HG02885 (cell line): ENCODE data around the gene SPRR2F.
"Not testable (repeated sequence)": the region's sequence is repeated elsewhere in the genome, so short reads cannot be mapped to it uniquely, and the experiment has no call there.

Experiments used
- ATAC-seq: cut with Tn5 transposase; IDR thresholded peaks from one replicate; pipeline ENCODE4 v1.9.1; 2021; ENCODE audit warnings: mild to moderate bottlenecking; ENCODE audit not compliant: unreplicated experiment, poor library complexity

SPRR2F gene, protein sequence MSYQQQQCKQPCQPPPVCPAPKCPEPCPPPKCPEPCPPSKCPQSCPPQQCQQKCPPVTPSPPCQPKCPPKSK

GRCh38 chr1:153113416-153113815 is at the start of gene SPRR2F:
TSS of gene SPRR2F (minus strand) at chr1:153113516. CDS start at chr1:153112733, 783 bp downstream.
- no peak for ATAC-seq

DNA sequence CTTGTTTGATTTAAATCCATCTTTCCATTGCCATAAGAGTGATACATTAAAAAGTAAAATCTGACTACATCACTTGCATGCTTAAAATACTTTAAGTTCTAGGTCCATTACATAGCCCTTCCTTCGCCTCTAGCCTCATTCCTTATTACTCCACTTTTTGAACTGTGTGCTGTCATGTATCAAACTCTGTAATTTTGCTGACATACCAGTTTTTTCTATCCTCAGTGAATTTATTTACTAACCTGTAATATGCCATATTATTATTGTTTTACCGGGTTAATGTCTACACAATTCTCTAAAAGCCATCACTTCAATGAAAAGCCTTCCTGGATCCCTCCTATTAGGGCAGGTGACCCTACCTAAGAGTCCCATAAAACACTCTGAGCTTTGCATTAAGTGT is 42.2 kb upstream of the SPRR2F start:
- no peak for ATAC-seq

GRCh38 chr1:153152481-153152880 is 39.2 kb upstream of the SPRR2F start:
- ATAC-seq = no peak

- ATAC-seq = no peak
These were observed 37.5 kb upstream of the SPRR2F start, which contains the start of gene SPRR2G for GRCh38 chr1:153150846-153151245. TSS of gene SPRR2G (minus strand) at chr1:153150890. CDS start at chr1:153150110, 780 bp downstream.

DNA sequence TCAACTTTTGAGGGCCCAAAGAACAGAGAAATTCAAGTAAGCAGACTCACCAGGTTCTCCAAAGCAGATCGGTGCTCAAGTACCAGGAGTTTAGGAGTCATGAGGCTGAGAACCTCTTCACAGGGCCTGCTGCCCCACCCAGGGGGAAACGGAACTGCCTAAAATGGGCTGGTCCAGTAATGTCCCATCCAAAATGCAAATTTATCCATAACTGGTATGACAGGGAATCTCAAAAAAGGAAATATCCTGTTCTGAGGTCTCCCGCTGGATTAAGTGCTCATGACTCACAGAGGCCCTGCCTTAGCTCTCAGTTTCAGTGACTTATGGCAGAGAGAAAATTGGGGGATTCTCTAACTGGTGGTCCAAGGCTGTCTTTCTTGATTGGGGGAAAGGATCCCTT is 28.1 kb upstream of the SPRR2F start:
- no peak for ATAC-seq

DNA sequence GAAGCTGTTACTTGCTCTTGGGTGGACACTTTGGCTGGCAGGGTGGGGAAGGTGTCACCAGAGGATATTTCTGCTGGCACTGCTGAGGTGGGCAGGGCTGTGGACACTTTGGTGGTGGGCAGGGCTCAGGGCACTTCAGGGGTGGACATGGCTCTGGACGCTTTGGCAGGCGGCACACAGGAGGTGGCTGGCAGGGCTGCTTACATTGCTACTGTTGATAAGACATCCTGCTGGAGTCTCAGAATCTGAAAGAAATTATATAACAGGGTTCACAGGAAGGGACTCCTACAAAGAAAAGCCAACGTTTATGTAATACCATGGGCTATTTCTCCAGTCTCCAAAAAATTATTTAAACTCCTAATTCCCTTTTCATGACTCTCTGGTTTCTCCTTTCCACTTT is 27.2 kb upstream of the SPRR2F start:
- ATAC-seq = no peak

DNA sequence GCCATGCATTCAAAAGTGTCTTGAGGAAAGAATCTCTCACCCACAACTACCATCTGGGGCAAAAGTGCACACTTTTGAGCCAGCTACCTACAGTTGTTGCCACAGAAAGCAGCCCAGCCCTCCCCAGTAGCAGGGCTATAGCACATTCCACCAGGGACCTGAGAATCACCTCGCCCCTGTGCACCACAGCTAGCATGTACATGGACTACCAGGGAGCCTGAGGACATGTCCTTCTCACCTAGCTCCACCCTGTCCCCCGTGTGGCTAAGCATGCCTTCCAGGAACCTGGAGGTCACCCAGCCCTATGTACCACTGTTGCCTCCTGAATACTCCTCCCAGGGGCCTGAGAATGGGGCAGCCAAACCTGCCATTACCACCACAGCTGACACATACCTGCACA is 20.4 kb upstream of the SPRR2F start:
- ATAC-seq = no peak

DNA sequence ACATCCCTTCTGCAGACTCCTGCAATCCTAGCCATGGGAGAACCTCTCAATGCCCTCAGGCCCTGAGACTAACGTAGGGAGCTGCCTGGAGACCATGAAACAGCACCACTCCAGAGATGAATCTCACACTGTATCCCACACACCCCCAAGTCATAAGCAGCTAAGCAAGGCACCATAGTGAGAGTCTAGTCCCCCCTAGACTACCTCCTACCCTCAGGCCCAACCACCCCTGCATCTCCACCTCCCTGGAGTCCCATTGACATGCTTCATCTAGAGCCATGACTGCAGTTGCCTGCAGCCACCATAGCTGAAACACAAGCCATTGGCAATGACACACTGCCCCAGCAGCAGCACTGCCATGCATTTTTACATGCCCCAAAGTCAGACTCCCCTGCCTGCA is 20.0 kb upstream of the SPRR2F start:
- no peak for ATAC-seq

GRCh38 chr1:153128688-153129087 is 15.4 kb upstream of the SPRR2F start:
- not testable (repeated sequence) for ATAC-seq

- no peak for ATAC-seq
These were observed 14.0 kb upstream of the SPRR2F start for GRCh38 chr1:153127296-153127695.

GRCh38 chr1:153125536-153125935 is 12.2 kb upstream of the SPRR2F start:
- ATAC-seq = no peak

- not testable (repeated sequence) for ATAC-seq
These were observed 10.5 kb upstream of the SPRR2F start for GRCh38 chr1:153123793-153124192.

DNA sequence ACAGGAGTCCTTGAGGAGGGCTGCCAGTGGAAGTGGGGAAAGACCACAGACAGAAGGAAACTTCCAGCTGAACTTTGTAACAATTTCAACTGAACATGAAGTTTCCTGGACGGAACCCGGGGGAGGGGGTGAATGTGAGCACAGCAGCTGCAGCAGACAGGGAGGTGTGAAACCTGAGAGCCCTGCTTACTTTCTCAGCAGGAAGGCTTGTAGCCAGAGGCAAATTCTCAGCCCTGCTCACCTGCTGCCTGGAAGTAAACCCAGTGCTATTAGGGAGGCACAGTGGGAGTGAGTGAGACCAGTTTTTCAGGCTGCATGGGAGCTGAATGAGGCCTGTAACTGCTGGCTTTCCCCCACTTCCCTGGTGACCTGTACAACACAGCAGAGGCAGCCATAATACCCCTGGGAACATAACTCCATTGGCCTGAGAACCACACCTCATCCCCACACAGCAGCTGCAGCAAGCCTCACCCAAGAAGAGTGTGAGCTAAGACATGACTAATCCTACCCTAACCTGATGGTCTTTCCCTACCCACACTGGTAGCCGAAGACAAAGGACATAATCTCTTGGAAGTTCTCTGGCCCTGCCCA is 9.6 kb upstream of the SPRR2F start:
- ATAC-seq = no peak

GRCh38 chr1:153120945-153121344 is 7.6 kb upstream of the SPRR2F start:
- ATAC-seq = no peak

GRCh38 chr1:153119491-153119971 is 6.2 kb upstream of the SPRR2F start:
- ATAC-seq = no peak

GRCh38 chr1:153115264-153115663 is 1.9 kb upstream of the SPRR2F start:
- not testable (repeated sequence) for ATAC-seq

GRCh38 chr1:153112454-153112853 is 862 bp downstream of the SPRR2F start:
- ATAC-seq = not testable (repeated sequence)

DNA sequence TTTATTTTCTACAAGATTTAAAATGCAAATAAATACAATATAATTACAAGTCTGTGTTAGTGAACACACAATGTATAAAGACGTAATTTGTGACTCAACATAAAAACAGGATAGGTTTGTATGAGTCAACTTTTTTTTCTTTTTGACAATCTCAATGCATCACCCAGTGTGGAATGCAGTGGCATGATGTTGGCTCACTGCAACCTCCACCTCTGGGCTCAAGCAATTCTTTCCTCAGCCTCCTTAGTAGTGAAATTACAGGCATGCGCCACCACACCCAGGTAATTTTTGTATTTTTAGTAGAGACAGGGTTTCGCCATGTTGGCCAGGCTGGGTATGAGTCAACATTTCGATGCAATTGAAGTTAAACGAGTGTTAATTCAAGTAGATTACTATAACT is 13.1 kb downstream of the SPRR2F start:
- ATAC-seq = no peak

DNA sequence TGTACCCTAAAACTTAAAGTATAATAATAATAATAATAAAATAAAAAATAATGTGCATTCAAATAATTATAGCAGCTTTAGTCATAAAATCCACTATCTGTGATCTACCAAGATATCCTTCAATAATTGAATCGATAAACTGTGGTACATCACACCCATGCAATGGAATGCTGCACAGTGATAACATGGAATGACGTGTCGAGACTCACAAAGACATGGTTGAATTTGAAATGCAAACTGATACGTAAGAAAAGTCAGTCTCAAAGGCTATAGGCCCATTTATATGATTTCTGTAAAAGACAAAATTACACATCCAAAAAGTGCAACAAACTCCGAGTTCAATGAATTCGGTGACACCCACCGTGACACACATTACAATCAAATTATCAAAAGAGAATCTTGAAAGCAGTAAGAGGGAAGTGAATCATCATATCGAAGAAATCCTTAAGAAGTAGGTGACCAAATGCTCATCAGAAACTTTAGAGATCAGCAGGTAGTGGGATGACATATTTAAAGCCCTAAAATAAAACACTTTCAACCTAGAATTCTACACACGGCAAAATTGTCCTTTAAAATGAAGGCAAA is 13.8 kb downstream of the SPRR2F start:
- ATAC-seq = no peak

DNA sequence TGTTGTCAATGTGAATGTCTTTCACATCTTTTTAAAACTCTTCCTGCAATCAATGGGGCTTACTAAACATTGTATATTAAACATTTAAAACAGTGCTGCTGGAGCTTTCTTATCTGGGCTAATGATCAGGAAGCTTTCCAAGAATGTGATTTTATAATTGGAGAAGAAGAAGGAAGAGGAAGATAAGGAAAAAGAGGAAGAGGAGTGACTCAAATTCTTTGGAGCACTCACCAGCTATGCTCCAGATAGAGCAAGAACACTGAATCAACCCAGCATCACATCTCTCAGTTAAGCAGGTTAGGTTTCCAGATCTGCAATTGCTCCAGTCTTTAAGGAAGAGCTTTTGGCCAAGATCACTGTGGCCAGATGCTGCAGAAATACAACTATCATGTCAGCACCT is 17.6 kb downstream of the SPRR2F start:
- ATAC-seq = no peak

DNA sequence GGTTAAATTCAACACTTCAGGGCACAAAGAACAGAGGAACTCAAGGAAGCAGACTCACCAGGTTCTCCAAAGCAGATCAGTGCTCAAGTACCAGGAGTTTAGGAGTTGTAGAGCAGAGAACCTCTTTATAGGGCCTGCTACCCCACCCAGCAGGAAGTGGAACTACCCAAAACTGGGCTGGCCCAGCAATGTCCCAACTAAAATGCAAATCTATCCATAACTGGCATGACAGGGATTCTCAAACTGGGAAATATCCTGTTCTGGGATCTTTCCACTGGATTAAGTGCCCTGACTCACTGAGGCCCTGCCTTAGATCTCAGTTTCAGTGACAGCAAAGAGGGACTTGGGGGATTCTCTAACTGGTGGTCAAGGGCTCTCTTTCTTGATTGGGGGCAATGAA is 18.9 kb downstream of the SPRR2F start, which contains the start of gene SPRR2E:
TSS of gene SPRR2E (minus strand) at position 101 of the 400 bp plus-strand sequence. CDS start 775 bp downstream, outside the sequence.
- no peak for ATAC-seq

- no peak for ATAC-seq
These were observed 25.7 kb downstream of the SPRR2F start for GRCh38 chr1:153087652-153088051.
